Caki2 (cell line): Measurements from ENCODE around the gene LRRN2. TPM values are rescaled to one million over a fixed set of nuclear protein-coding genes. Genes with fewer than 3 reads are reported as not detected.

Experiments used
- DNase-seq: peaks from one replicate; pipeline ENCODE4 v3.0.0-alpha.2; 2015; ENCODE audit warnings: low read depth
- in situ Hi-C: cut with HindIII; loops from 2 replicates; pipeline ENCODE4 v1.10.0; 2016; ENCODE audit warnings: low sequenced_read_pairs, low pct_unique_long_range_greater_than_20kb, mixed read lengths
- total RNA-seq: library from RNA; depleted of rRNA; stranded (reverse); fragments of >200 nt; shearing (Covaris generic); gene quantifications from 2 replicates; pipeline ENCODE4 v1.2.3, GENCODE V29; 2014; ENCODE audit warnings: low replicate concordance

Gene LRRN2
- total RNA-seq, 1 experiment from 2014 or later = 0.64 TPM

- in situ Hi-C loops = no loop called here
- no peak for DNase-seq
Measured at GRCh38 chr1:204592246-204592948, 93.1 kb downstream of the LRRN2 start.

- DNase-seq = peak; percentile 3
- in situ Hi-C loops = no loop called here
Measured at GRCh38 chr1:204591473-204592090, 94.0 kb downstream of the LRRN2 start.

- in situ Hi-C loops = no loop called here
- DNase-seq = no peak
Measured at GRCh38 chr1:204589409-204590038, 96.0 kb downstream of the LRRN2 start.

- DNase-seq = no peak
- in situ Hi-C loops = no loop called here
Measured at GRCh38 chr1:204588826-204589225, 96.7 kb downstream of the LRRN2 start.

GRCh38 chr1:204587621-204588020, 97.9 kb downstream of the LRRN2 start:
- DNase-seq = no peak
- in situ Hi-C loops = no loop called here

- in situ Hi-C loops = no loop called here
Measured at GRCh38 chr1:204584699-204585372, 100.7 kb downstream of the LRRN2 start.

GRCh38 chr1:204583909-204584632, 101.5 kb downstream of the LRRN2 start:
- no peak for DNase-seq

More at GRCh38 chr1:204584699-204585372, 100.7 kb downstream of the LRRN2 start:
- DNase-seq = no peak

GRCh38 chr1:204581759-204582158, 103.8 kb downstream of the LRRN2 start:
- in situ Hi-C loops = no loop called here
- no peak for DNase-seq

More at GRCh38 chr1:204583909-204584632, 101.5 kb downstream of the LRRN2 start:
- in situ Hi-C loops = no loop called here

GRCh38 chr1:204580862-204581261, 104.7 kb downstream of the LRRN2 start:
- in situ Hi-C loops = no loop called here
- no peak for DNase-seq

GRCh38 chr1:204579681-204580080, 105.9 kb downstream of the LRRN2 start:
- no peak for DNase-seq
- in situ Hi-C loops = no loop called here

- DNase-seq = no peak
- in situ Hi-C loops = no loop called here
Measured at GRCh38 chr1:204578867-204579664, 106.5 kb downstream of the LRRN2 start.

GRCh38 chr1:204577794-204578478, 107.6 kb downstream of the LRRN2 start:
- DNase-seq = no peak
- in situ Hi-C loops = no loop called here

GRCh38 chr1:204576422-204576821, 109.1 kb downstream of the LRRN2 start:
- no peak for DNase-seq
- in situ Hi-C loops = no loop called here

- in situ Hi-C loops = no loop called here
- no peak for DNase-seq
Measured at GRCh38 chr1:204575221-204576190, 110.0 kb downstream of the LRRN2 start.

GRCh38 chr1:204574865-204575163, 110.7 kb downstream of the LRRN2 start:
- in situ Hi-C loops = no loop called here
- DNase-seq = no peak
